ENCODE data around the gene ANKS1B.

ANKS1B gene

GRCh38 chr12:99223579-99223978 is 761.2 kb downstream of the ANKS1B start:
- no peak for DNase-seq (ENCODE audit: low read depth in 2 of 2, low spot score in 1 of 2)

DNA sequence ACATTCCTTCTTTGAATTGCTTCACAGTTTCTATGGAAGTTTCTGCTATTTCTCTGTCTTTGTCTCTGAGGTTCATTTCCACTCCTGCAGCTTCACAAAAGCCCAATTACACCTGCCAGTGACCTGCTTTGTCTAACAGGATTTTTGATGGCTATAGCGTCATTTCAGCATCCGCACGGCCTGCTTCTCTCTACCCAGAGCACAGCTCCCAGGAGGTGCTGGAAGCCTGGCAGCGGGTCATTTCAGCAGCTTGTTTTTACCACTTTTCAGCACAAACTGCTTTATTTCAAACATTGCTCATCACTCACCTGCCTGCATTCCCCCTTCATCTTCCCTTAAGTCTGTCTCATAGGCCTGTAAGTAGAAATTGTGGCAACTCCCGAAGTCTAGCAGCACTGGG is 771.7 kb downstream of the ANKS1B start:
- no peak for DNase-seq (ENCODE audit: low read depth in 2 of 2, low spot score in 1 of 2)

- DNase-seq (ENCODE audit: low read depth in 2 of 2, low spot score in 1 of 2), result no peak
These were observed 772.5 kb downstream of the ANKS1B start for GRCh38 chr12:99212275-99212674.

GRCh38 chr12:99205111-99205510 is 779.6 kb downstream of the ANKS1B start:
- DNase-seq (ENCODE audit: low read depth in 2 of 2, low spot score in 1 of 2), result no peak

- DNase-seq (ENCODE audit: low read depth in 2 of 2, low spot score in 1 of 2), result no peak
These were observed 782.7 kb downstream of the ANKS1B start for GRCh38 chr12:99201906-99202645.

GRCh38 chr12:99200711-99201384 is 783.9 kb downstream of the ANKS1B start:
- DNase-seq (ENCODE audit: low read depth in 2 of 2, low spot score in 1 of 2), result no peak

DNA sequence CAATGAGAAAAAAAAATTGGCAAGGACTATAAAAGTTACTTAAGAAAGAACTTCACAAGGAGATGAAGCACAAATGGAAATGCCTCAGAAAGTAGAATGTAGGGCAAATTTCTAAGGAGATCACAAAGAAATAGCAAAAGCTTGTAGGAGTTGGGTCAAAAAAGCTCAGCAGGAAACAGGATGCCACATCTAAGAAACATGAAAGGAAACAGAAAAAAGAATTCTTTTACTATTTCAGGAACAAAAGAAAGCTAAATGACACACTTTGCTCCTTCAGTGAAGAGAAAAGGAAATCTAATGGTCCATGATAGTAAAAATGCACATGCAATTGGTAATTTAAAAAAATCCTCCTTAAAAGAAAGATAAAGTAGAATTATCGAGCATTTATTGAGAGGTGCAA is 789.3 kb downstream of the ANKS1B start:
- DNase-seq (ENCODE audit: low read depth in 2 of 2, low spot score in 1 of 2), result no peak

- DNase-seq (ENCODE audit: low read depth in 2 of 2, low spot score in 1 of 2), result no peak
These were observed 792.2 kb downstream of the ANKS1B start for GRCh38 chr12:99192489-99192888.

- no peak for DNase-seq (ENCODE audit: low read depth in 2 of 2, low spot score in 1 of 2)
These were observed 807.9 kb downstream of the ANKS1B start for GRCh38 chr12:99176871-99177270.

DNA sequence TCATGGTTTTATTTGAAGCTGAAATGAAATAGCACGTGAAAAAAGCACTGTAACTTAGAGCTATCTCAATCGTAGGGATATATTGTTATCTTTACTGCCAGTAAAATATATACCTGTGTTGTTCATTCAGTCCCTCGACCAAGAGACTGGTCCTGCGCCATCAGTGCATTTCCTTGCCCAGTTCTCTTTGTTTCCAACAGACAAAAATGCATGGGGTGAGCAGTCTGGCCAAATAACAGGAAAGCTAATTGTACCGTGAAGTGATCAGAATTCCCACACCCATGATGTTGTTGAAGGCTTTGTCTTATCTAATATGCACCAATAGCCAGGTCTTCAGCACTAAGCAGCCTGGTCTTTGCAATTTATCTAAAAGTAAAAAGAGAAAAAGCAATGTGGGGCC is 814.3 kb downstream of the ANKS1B start:
- no peak for DNase-seq (ENCODE audit: low read depth in 2 of 2, low spot score in 1 of 2)

- no peak for DNase-seq (ENCODE audit: low read depth in 2 of 2, low spot score in 1 of 2)
These were observed 814.7 kb downstream of the ANKS1B start for GRCh38 chr12:99170037-99170436.

GRCh38 chr12:99157946-99158345 is 826.8 kb downstream of the ANKS1B start:
- no peak for DNase-seq (ENCODE audit: low read depth in 2 of 2, low spot score in 1 of 2)

- no peak for DNase-seq (ENCODE audit: low read depth in 2 of 2, low spot score in 1 of 2)
These were observed 829.8 kb downstream of the ANKS1B start for GRCh38 chr12:99154983-99155336.

DNA sequence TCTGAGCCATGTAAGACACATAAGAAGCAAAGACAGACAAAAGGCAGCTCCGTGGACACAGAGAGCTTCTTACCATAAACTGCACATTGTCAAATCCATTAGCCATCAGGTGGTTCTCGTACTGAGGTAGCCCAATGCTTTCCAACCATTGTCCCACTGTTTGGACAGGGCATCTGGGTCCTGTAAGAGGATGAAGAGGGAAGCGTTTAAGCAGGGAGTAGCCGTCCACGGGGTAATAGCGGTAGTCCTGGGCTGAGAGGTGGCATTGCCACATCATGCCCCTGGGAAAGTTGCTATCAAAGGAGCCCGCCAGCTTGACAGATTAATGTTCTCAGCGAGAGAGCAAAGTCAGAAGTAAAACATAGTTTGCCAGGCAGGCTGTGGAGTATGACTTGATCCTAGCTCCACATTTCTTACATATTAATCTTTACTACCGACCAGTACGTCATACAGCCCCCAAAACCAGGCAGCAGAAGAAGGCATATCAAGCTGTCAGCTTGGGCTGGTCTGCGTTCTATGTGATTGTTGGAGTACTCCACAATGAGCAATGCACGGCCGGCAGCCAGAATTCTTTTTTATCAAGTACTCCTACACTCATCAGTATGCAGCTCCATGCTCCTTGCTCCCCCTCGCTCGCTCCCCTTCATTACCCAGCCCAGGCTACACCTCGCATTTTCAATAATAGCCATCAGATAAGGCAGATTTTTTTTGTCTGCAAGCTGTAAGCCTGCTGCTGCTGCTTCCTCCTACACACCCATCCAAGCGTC is 830.3 kb downstream of the ANKS1B start:
- no peak for DNase-seq (ENCODE audit: low read depth in 2 of 2, low spot score in 1 of 2)

- no peak for DNase-seq (ENCODE audit: low read depth in 2 of 2, low spot score in 1 of 2)
These were observed 831.4 kb downstream of the ANKS1B start for GRCh38 chr12:99153293-99153692.

GRCh38 chr12:99152337-99152736 is 832.4 kb downstream of the ANKS1B start:
- DNase-seq (ENCODE audit: low read depth in 2 of 2, low spot score in 1 of 2), result no peak

DNA sequence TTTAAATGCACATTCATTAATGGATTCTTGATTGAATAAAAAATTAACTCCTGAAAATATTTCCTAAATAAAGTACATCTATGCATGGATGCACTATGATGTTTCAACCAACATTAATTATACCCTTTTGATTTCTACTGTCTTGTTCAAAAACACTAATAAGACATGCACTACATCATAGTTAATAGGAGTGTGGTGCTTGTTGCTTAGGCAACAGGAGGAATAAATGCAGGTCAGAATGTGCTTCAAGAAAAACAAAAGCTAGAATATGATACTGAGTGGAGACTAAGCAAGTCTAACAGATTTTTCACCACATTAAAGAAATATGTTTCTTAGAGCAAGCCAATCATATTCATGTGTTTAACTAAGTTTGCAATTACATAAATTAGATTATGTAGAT is 833.0 kb downstream of the ANKS1B start:
- DNase-seq (ENCODE audit: low read depth in 2 of 2, low spot score in 1 of 2), result no peak

DNA sequence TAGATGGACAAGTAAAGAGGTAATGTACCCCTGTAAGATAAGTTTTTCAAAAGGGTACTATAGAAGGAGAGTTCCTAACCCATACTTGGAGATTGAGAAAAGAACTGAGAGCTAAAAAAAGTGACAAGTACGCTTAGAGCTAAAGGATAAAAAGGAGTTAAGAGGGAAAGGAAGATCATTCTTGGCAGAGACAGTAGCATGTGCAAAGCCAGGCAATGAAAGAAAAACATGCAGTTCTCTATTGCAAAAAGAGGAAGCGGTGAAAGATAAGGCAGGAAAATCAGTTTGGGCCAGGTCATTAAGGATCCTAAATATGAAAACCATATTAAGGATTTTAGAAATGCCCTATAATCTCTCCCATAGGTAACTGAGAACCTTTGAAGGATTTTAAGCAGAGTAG is 837.6 kb downstream of the ANKS1B start:
- no peak for DNase-seq (ENCODE audit: low read depth in 2 of 2, low spot score in 1 of 2)

- no peak for DNase-seq (ENCODE audit: low read depth in 2 of 2, low spot score in 1 of 2)
These were observed 838.0 kb downstream of the ANKS1B start for GRCh38 chr12:99146730-99147129.

GRCh38 chr12:99146185-99146584 is 838.6 kb downstream of the ANKS1B start:
- no peak for DNase-seq (ENCODE audit: low read depth in 2 of 2, low spot score in 1 of 2)

DNA sequence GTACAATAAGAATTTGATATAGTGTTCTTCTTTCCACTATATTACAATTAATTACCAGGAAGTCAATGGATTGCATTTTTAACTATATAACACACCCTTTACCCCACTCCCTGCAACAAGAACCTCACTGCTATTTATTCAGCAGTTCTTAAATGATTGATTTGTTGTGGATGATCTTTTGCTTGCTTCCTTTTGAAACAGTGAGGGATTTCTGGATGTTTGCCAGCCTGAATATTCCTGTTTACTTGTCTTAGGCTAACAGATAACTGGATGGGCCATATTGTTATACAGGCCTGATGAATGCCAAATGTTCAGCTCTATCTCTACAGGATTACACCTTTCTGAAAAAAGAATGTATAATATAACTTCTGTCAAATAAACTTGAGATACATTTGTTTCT is 842.1 kb downstream of the ANKS1B start:
- DNase-seq (ENCODE audit: low read depth in 2 of 2, low spot score in 1 of 2), result no peak

- no peak for DNase-seq (ENCODE audit: low read depth in 2 of 2, low spot score in 1 of 2)
These were observed 844.6 kb downstream of the ANKS1B start for GRCh38 chr12:99140017-99140720.
